Heart right ventricle (tissue), 16 donors: ENCODE measurements around the gene RPL10A. TPM values are rescaled to one million over a fixed set of nuclear protein-coding genes. Genes with fewer than 3 reads are reported as not detected.

ENCODE experiments used
- ATAC-seq, 8 donors: fragments of 200-7000 bp; cut with Tn5 transposase; one replicate each; pipeline ENCODE4 v1.9.1; 2020; ENCODE audit warnings: mild to moderate bottlenecking in 8 of 8, moderate library complexity in 8 of 8, moderate number of reproducible peaks in 1 of 8
- DNase-seq, 2 donors: peaks; one replicate each; pipeline ENCODE4 v3.0.0-alpha.2; 2020
- H3K27ac ChIP-seq, 10 donors: fragments of 200-600 bp; sonication (generic) in 2 of 10; one replicate each; pipeline versions ENCODE4 v1.5.0 to v1.8.0; 2020 to 2022; ENCODE audit warnings: mild to moderate bottlenecking in 3 of 10
- H3K27me3 ChIP-seq, 7 donors: fragments of 200-600 bp; one replicate each; pipeline ENCODE4 v1.8.0; 2021 to 2022; ENCODE audit warnings: mild to moderate bottlenecking in 2 of 7
- H3K36me3 ChIP-seq, 9 donors: fragments of 200-600 bp; sonication (generic) in 1 of 9; one replicate each; pipeline versions ENCODE4 v1.5.0 to v1.8.0; 2020 to 2022; ENCODE audit warnings: mild to moderate bottlenecking in 2 of 9
- H3K4me1 ChIP-seq, 9 donors: fragments of 200-600 bp; sonication (generic) in 1 of 9; one replicate each; pipeline versions ENCODE4 v1.5.0 to v1.8.0; 2020 to 2022; ENCODE audit warnings: mild to moderate bottlenecking in 4 of 9
- H3K4me3 ChIP-seq, 10 donors: fragments of 200-600 bp; sonication (generic) in 2 of 10; one replicate each; pipeline versions ENCODE4 v1.5.0 to v1.8.0; 2020 to 2022; ENCODE audit warnings: mild to moderate bottlenecking in 7 of 10, moderate library complexity in 2 of 10
- H3K9me3 ChIP-seq, 11 donors: fragments of 200-600 bp in 10 of 11; sonication (generic) in 2 of 11; one replicate each; pipeline versions ENCODE4 v1.5.0 to v1.8.0; 2013 to 2022; ENCODE audit warnings: mild to moderate bottlenecking in 2 of 11, control low read depth in 1 of 11, moderate library complexity in 1 of 11
- CTCF ChIP-seq, 9 donors: fragments of 200-600 bp; sonication (generic) in 2 of 9; IDR thresholded peaks; one replicate each; pipeline versions ENCODE4 v1.5.0 to v1.8.0; 2021 to 2022; ENCODE audit warnings: antibody characterized with exemption in 9 of 9, mild to moderate bottlenecking in 5 of 9, moderate library complexity in 1 of 9
- WGBS, 2 donors: extraction: QIAGEN DNeasy Blood & Tissue Kit; methylation state at CpG; one replicate each; pipeline ENCODE4 v1.1.7; 2013; ENCODE audit warnings: inconsistent platforms in 1 of 2; 5-methylcytosine and 5-hydroxymethylcytosine counted together
- intact Hi-C, 10 donors: fragments of 100-400 bp; cut with DNase I; formaldehyde crosslinking; loops; one replicate each; pipeline versions ENCODE4 v1.11.1 to v1.14.2; 2022
- polyA plus RNA-seq, 2 donors: library from polyadenylated mRNA; stranded (reverse); fragments of 200-250 nt; gene quantifications; one replicate each; pipeline ENCODE4 v1.2.3, GENCODE V29; 2013
- total RNA-seq, 10 donors: library from RNA; stranded (reverse); fragmentation: NEBNext Ultra II Directional in 3 of 10; extraction: Animal tissue kit (Norgen Biotek cat#: 25700) in 3 of 10; gene quantifications; one replicate each; pipeline versions ENCODE4 v1.2.1 to v1.2.4, GENCODE V29; 2021 to 2023
- donor health status: Arrhythmogenic right ventricular cardiomyopathy.
- donor health status: ischemic (EF 13 %, LVEDD 7.1; RV severe dilation, severe dysfunction).
- donor health status: healthy with polysubstance abuse.
- donor health status: DM: no; HTN: yes; CAD: no.
- donor health status: DM: no; HTN: no; CAD: no.
- donor health status: ischemic (EF 25% LVEDD 6.9; RV normal size, moderate dysfunction).
- donor health status: ischemic (EF 25% LVEDD 5.7; RV mildly dilated, moderate dysfunction).
- donor health status: healthy.
- donor health status: DM: yes; HTN: yes; CAD: no.
- donor health status: Ischemic cardiomyopathy.
- donor health status: ischemic (EF 35%, LVEDD 5.7; RV mildly dilated, moderate dysfunction).
- donor health status: nonischemic (EF 11% LVEDD 7.7; RV severe dilation, severe dysfunction).
- donor health status: DM: yes; HTN: yes; CAD: no.
- donor health status: PGD.
- donor health status: ischemic (EF 29% LVEDD 5.4; RV normal size, mild dysfunction).
- donor health status: nonischemic (EF 23%, LVEDD 6.1; RV moderate dilation, normal function).

The RPL10A gene
- total and polyA plus RNA-seq, 12 donors: 231 to 1,620 (median 529) TPM

GRCh38 chr6:35475573-35475972 is 7.4 kb downstream of the RPL10A start:
- TF ChIP-seq CTCF (IDR thresholded peaks at IDR 0.05): no peak
- intact Hi-C loops: no loop called here
- ATAC-seq (peak in 1 of 8 donors; percentile 6), DNase-seq (no peak)
- H3K4me1 ChIP-seq: peaks cover 0 to 20% (median 14%) of the 10 kb centered on the region in 9 donors
- H3K27me3 ChIP-seq: no peaks in the 10 kb centered on the region
- no peak overlapping the region for H3K27ac ChIP-seq
- H3K9me3 ChIP-seq: no peaks in the 10 kb centered on the region
- 86 to 87% methylated on average over 4 of the region's 4 CpGs for WGBS, 2 donors
- H3K4me3 ChIP-seq: no peak overlapping the region
- H3K36me3 ChIP-seq: peaks cover 0 to 94% (median 45%) of the 10 kb centered on the region in 9 donors

- H3K36me3 ChIP-seq: peaks cover 0 to 89% (median 43%) of the 10 kb centered on the region in 9 donors
- intact Hi-C loops: no loop called here
- no peak for TF ChIP-seq CTCF (IDR thresholded peaks at IDR 0.05)
- DNase-seq (no peak), ATAC-seq (no peak)
- no peaks in the 10 kb centered on the region for H3K9me3 ChIP-seq
- 89 to 90% methylated on average over 14 of the region's 14 CpGs for WGBS, 2 donors
- H3K27me3 ChIP-seq: no peaks in the 10 kb centered on the region
- peaks cover 0 to 21% (median 14%) of the 10 kb centered on the region in 9 donors for H3K4me1 ChIP-seq
- no peak overlapping the region for H3K27ac ChIP-seq
- H3K4me3 ChIP-seq: no peak overlapping the region
Observed at GRCh38 chr6:35476004-35476403, 7.8 kb downstream of the RPL10A start.

- no peaks in the 10 kb centered on the region for H3K27me3 ChIP-seq
- no peak for ATAC-seq
- no peak for DNase-seq
- 84 to 86% methylated on average over 8 of the region's 8 CpGs for WGBS, 2 donors
- H3K36me3 ChIP-seq: peaks cover 0 to 89% (median 33%) of the 10 kb centered on the region in 9 donors
- H3K27ac ChIP-seq: no peak overlapping the region
- H3K4me3 ChIP-seq: no peak overlapping the region
- intact Hi-C loops: no loop called here
- TF ChIP-seq CTCF (IDR thresholded peaks at IDR 0.05): no peak
- H3K4me1 ChIP-seq: peaks cover 0 to 27% (median 5%) of the 10 kb centered on the region in 9 donors
- H3K9me3 ChIP-seq: no peaks in the 10 kb centered on the region
Observed at GRCh38 chr6:35477028-35477427, 8.8 kb downstream of the RPL10A start.

- no peak for ATAC-seq
- TF ChIP-seq CTCF (IDR thresholded peaks at IDR 0.05): no peak
Observed at GRCh38 chr6:35477551-35478179, 9.5 kb downstream of the RPL10A start.

More at GRCh38 chr6:35477551-35478179, 9.5 kb downstream of the RPL10A start:
- intact Hi-C loops: no loop called here
- H3K4me3 ChIP-seq: no peak overlapping the region
- H3K36me3 ChIP-seq: peaks cover 0 to 87% (median 30%) of the 10 kb centered on the region in 9 donors
- H3K4me1 ChIP-seq: peaks cover 0 to 21% (median 0%) of the 10 kb centered on the region in 9 donors
- DNase-seq: no peak
- 90 to 96% methylated on average over 5 of the region's 5 CpGs for WGBS, 2 donors
- no peaks in the 10 kb centered on the region for H3K27me3 ChIP-seq
- no peak overlapping the region for H3K27ac ChIP-seq
- no peaks in the 10 kb centered on the region for H3K9me3 ChIP-seq
